H9 (cell line): ENCODE data around the gene CD151. TPM values are rescaled to one million over a fixed set of nuclear protein-coding genes. Genes with fewer than 3 reads are reported as not detected.

Experiments used
- DNase-seq: peaks from one replicate; pipeline ENCODE4 v3.0.0-alpha.2; 2017
- H2AFZ ChIP-seq: one replicate; pipeline ENCODE4 v1.6.1; 2013; ENCODE audit warnings: mild to moderate bottlenecking, low read length, control low read depth, moderate library complexity
- H2AK5ac ChIP-seq: 2 replicates; pipeline ENCODE4 v1.6.1; 2013; ENCODE audit warnings: low read length, control low read depth, mixed read lengths; ENCODE audit not compliant: insufficient read length
- H2BK120ac ChIP-seq: one replicate; pipeline ENCODE4 v1.6.1; 2013; ENCODE audit warnings: low read depth, mild to moderate bottlenecking, low read length, control low read depth, inconsistent platforms; ENCODE audit not compliant: poor library complexity, severe bottlenecking
- H2BK12ac ChIP-seq: 2 replicates; pipeline ENCODE4 v1.6.1; 2013; ENCODE audit warnings: low read length, control low read depth, mixed read lengths, low read depth; ENCODE audit not compliant: insufficient read length
- H2BK15ac ChIP-seq: 2 replicates; pipeline ENCODE4 v1.6.1; 2013; ENCODE audit warnings: low read depth, low read length, control low read depth
- H2BK20ac ChIP-seq: one replicate; pipeline ENCODE4 v1.6.1; 2013; ENCODE audit warnings: low read depth, mild to moderate bottlenecking, low read length, control low read depth, inconsistent platforms; ENCODE audit not compliant: poor library complexity, severe bottlenecking
- H2BK5ac ChIP-seq: 2 replicates; pipeline ENCODE4 v1.6.1; 2013; ENCODE audit warnings: low read length, control low read depth, mixed read lengths; ENCODE audit not compliant: insufficient read length
- H3K14ac ChIP-seq: 2 replicates; pipeline ENCODE4 v1.6.1; 2013; ENCODE audit warnings: low read length, control low read depth; ENCODE audit not compliant: insufficient read depth
- H3K18ac ChIP-seq: 2 replicates; pipeline ENCODE4 v1.6.1; 2013; ENCODE audit warnings: low read depth, mild to moderate bottlenecking, mixed read lengths, low read length, control low read depth; ENCODE audit not compliant: insufficient read length
- H3K23ac ChIP-seq: 2 replicates; pipeline ENCODE4 v1.6.1; 2013; ENCODE audit warnings: low read length, control low read depth, mixed read lengths, low read depth; ENCODE audit not compliant: insufficient read length
- H3K23me2 ChIP-seq: 2 replicates; pipeline ENCODE4 v1.6.1; 2013; ENCODE audit warnings: low read depth, mild to moderate bottlenecking, mixed read lengths, low read length, control low read depth; ENCODE audit not compliant: insufficient read length, poor library complexity, severe bottlenecking
- H3K27ac ChIP-seq: 2 replicates; pipeline ENCODE4 v1.5.1; 2013; ENCODE audit warnings: low read length, control low read depth, mixed read lengths, low read depth; ENCODE audit not compliant: insufficient read length
- H3K27me3 ChIP-seq: 2 replicates; pipeline ENCODE4 v1.6.1; 2013; ENCODE audit warnings: low read length, control low read depth, inconsistent platforms; ENCODE audit not compliant: insufficient read depth
- H3K4ac ChIP-seq: 2 replicates; pipeline ENCODE4 v1.6.1; 2013; ENCODE audit warnings: low read depth, mild to moderate bottlenecking, control low read depth, inconsistent platforms, low read length, moderate library complexity
- H3K4me1 ChIP-seq: 2 replicates; pipeline ENCODE4 v1.6.1; 2013; ENCODE audit warnings: low read length, control low read depth, inconsistent platforms; ENCODE audit not compliant: insufficient read depth
- H3K4me2 ChIP-seq: 2 replicates; pipeline ENCODE4 v1.6.1; 2013; ENCODE audit warnings: low read length, control low read depth, mixed read lengths; ENCODE audit not compliant: insufficient read length, insufficient read depth
- H3K56ac ChIP-seq: 2 replicates; pipeline ENCODE4 v1.6.1; 2013; ENCODE audit warnings: low read depth, mild to moderate bottlenecking, mixed read lengths, low read length, control low read depth; ENCODE audit not compliant: insufficient read length
- H3K79me1 ChIP-seq: 2 replicates; pipeline ENCODE4 v1.6.1; 2013; ENCODE audit warnings: low read depth, mild to moderate bottlenecking, moderate library complexity, low read length, control low read depth, inconsistent platforms; ENCODE audit not compliant: insufficient read depth, poor library complexity, severe bottlenecking
- H3K79me2 ChIP-seq: 2 replicates; pipeline ENCODE4 v1.6.1; 2013; ENCODE audit warnings: low read length, control low read depth, inconsistent platforms; ENCODE audit not compliant: insufficient read depth
- H3K9ac ChIP-seq: 2 replicates; pipeline ENCODE4 v1.6.1; 2013; ENCODE audit warnings: low read length, control low read depth, mixed read lengths; ENCODE audit not compliant: insufficient read length; ENCODE audit errors: extremely low read depth
- H3K9me3 ChIP-seq: one replicate; pipeline ENCODE4 v1.6.1; 2013; ENCODE audit warnings: low read depth, low read length, inconsistent platforms; ENCODE audit not compliant: control insufficient read depth
- H3T11ph ChIP-seq: one replicate; pipeline ENCODE4 v1.6.1; 2013; ENCODE audit warnings: mild to moderate bottlenecking, low read length, control low read depth, inconsistent platforms
- H4K20me1 ChIP-seq: one replicate; pipeline ENCODE4 v1.6.1; 2013; ENCODE audit not compliant: control insufficient read depth, insufficient read length, insufficient read depth
- H4K5ac ChIP-seq: 2 replicates; pipeline ENCODE4 v1.6.1; 2013; ENCODE audit warnings: low read depth, mild to moderate bottlenecking, mixed read lengths, low read length, control low read depth; ENCODE audit not compliant: insufficient read length
- H4K8ac ChIP-seq: replicated peaks from 2 replicates; pipeline ENCODE4 v1.6.1; 2013; ENCODE audit warnings: low read length, control low read depth, mixed read lengths, low read depth; ENCODE audit not compliant: insufficient read length
- H4K91ac ChIP-seq: 2 replicates; pipeline ENCODE4 v1.6.1; 2013; ENCODE audit warnings: low read depth, mild to moderate bottlenecking, moderate library complexity, mixed read lengths, low read length, control low read depth; ENCODE audit not compliant: insufficient read length
- H3K27ac Mint-ChIP-seq, 3 experiments: 2 replicates in 2 of 3; 3 replicates in 1 of 3; pipeline ENCODE4 v1.8.0; 2020 to 2021; ENCODE audit warnings: mixed read lengths in 3 of 3, mild to moderate bottlenecking in 1 of 3, moderate library complexity in 1 of 3
- H3K27me3 Mint-ChIP-seq: 2 replicates; pipeline ENCODE4 v1.8.0; 2021; ENCODE audit warnings: low read depth, mild to moderate bottlenecking, moderate library complexity, mixed read lengths
- H3K36me3 Mint-ChIP-seq, 3 experiments: 2 replicates in 2 of 3; 3 replicates in 1 of 3; pipeline ENCODE4 v1.8.0; 2020 to 2021; ENCODE audit warnings: low read depth in 3 of 3, mixed read lengths in 3 of 3; ENCODE audit not compliant: insufficient read depth in 1 of 3
- H3K4me1 Mint-ChIP-seq, 2 experiments: 2 replicates each; pipeline ENCODE4 v1.8.0; 2020; ENCODE audit warnings: mixed read lengths in 2 of 2
- H3K4me3 Mint-ChIP-seq, 2 experiments: 2 replicates in 1 of 2; 3 replicates in 1 of 2; pipeline ENCODE4 v1.8.0; 2020 to 2021; ENCODE audit warnings: mild to moderate bottlenecking in 2 of 2, mixed read lengths in 2 of 2, moderate library complexity in 1 of 2
- H3K9me3 Mint-ChIP-seq, 2 experiments: 2 replicates in 1 of 2; 3 replicates in 1 of 2; pipeline ENCODE4 v1.8.0; 2020; ENCODE audit warnings: mild to moderate bottlenecking in 2 of 2, mixed read lengths in 2 of 2, moderate library complexity in 1 of 2
- CTCF ChIP-seq: fragments of 200-600 bp; sonication (generic); conservative IDR thresholded peaks from 3 replicates; pipeline ENCODE4 v1.8.0; 2021; ENCODE audit warnings: antibody characterized with exemption, mild to moderate bottlenecking
- WGBS: extraction: QIAGEN DNeasy Blood & Tissue Kit; methylation state at CpG from one replicate; pipeline ENCODE4 v1.1.7; 2013; ENCODE audit warnings: missing lambda C conversion rate, low lambda C conversion rate, mixed read lengths; ENCODE audit not compliant: insufficient read length; ENCODE audit errors: extremely low coverage; 5-methylcytosine and 5-hydroxymethylcytosine counted together
- total RNA-seq: library from RNA; stranded (reverse); gene quantifications from 2 replicates; pipeline ENCODE4 v1.2.1, GENCODE V29; 2021

The CD151 gene
- total RNA-seq, 1 experiment from 2014 or later: 138 TPM

- Histone ChIP-seq H3K9me3 (no peaks in the 10 kb centered on the region), H4K20me1 (no peaks in the 10 kb centered on the region), H2BK5ac (no peak overlapping the region), H2AK5ac (no peak overlapping the region), H3K23me2 (peaks cover 5% of the 10 kb centered on the region), H3K27me3 (no peaks in the 10 kb centered on the region), H2BK20ac (no peak overlapping the region), H3K4ac (no peak overlapping the region), H3T11ph (no peak overlapping the region), H2BK15ac (no peak overlapping the region), H2AFZ (no peak overlapping the region), H4K8ac (no peak overlapping the region), H3K4me2 (peak overlapping the region; percentile 46), H3K23ac (no peak overlapping the region), H3K27ac (no peak overlapping the region), H3K79me1 (no peaks in the 10 kb centered on the region), H3K9ac (no peak overlapping the region), H2BK120ac (no peak overlapping the region), H3K18ac (no peak overlapping the region), H3K4me1 (no peaks in the 10 kb centered on the region), H3K14ac (no peak overlapping the region; the same call in 1 of the 2 replicates), H3K79me2 (no peaks in the 10 kb centered on the region), H2BK12ac (no peak overlapping the region), H3K56ac (no peak overlapping the region), H4K91ac (no peak overlapping the region), H4K5ac (no peak overlapping the region)
- H3K9me3 Mint-ChIP-seq: no peaks in the 10 kb centered on the region; a peak in 1 of 5 replicates
- H3K4me1 Mint-ChIP-seq: peaks cover 11 to 25% of the 10 kb centered on the region in 2 experiments
- peaks cover 4% of the 10 kb centered on the region for H3K27me3 Mint-ChIP-seq
- peak overlapping the region in 1 of 3 experiments; percentile 85; a peak in 1 of 7 replicates for H3K27ac Mint-ChIP-seq
- TF ChIP-seq CTCF: no peak
- H3K36me3 Mint-ChIP-seq: peaks cover 2 to 23% (median 10%) of the 10 kb centered on the region in 3 experiments; a peak in 6 of 7 replicates
- no CpG with 5 or more reads among the region's 47 CpGs for WGBS
- peak; percentile 83 for DNase-seq
- H3K4me3 Mint-ChIP-seq: peak overlapping the region; percentile 76 to 87
Observed at GRCh38 chr11:819943-820649, 12.7 kb upstream of the CD151 start.
